ENCODE results near the gene G6PC3.

GRCh38 chr17:44061446-44061845 is 9.1 kb upstream of the G6PC3 start:
- TF ChIP-seq, protein P1, sequence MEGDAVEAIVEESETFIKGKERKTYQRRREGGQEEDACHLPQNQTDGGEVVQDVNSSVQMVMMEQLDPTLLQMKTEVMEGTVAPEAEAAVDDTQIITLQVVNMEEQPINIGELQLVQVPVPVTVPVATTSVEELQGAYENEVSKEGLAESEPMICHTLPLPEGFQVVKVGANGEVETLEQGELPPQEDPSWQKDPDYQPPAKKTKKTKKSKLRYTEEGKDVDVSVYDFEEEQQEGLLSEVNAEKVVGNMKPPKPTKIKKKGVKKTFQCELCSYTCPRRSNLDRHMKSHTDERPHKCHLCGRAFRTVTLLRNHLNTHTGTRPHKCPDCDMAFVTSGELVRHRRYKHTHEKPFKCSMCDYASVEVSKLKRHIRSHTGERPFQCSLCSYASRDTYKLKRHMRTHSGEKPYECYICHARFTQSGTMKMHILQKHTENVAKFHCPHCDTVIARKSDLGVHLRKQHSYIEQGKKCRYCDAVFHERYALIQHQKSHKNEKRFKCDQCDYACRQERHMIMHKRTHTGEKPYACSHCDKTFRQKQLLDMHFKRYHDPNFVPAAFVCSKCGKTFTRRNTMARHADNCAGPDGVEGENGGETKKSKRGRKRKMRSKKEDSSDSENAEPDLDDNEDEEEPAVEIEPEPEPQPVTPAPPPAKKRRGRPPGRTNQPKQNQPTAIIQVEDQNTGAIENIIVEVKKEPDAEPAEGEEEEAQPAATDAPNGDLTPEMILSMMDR (IDR thresholded peaks at IDR 0.05) = no peak
- TF ChIP-seq POLR2A (IDR thresholded peaks at IDR 0.05) (no peak), POLR2AphosphoS5 (IDR thresholded peaks at IDR 0.05) (no peak)

Measured in sigmoid colon (tissue), 4 donors.